ENCODE data around the gene VSX2.
A peak's percentile ranks its signal among the peaks of the same experiment; 100 is the strongest.

VSX2 gene

DNA sequence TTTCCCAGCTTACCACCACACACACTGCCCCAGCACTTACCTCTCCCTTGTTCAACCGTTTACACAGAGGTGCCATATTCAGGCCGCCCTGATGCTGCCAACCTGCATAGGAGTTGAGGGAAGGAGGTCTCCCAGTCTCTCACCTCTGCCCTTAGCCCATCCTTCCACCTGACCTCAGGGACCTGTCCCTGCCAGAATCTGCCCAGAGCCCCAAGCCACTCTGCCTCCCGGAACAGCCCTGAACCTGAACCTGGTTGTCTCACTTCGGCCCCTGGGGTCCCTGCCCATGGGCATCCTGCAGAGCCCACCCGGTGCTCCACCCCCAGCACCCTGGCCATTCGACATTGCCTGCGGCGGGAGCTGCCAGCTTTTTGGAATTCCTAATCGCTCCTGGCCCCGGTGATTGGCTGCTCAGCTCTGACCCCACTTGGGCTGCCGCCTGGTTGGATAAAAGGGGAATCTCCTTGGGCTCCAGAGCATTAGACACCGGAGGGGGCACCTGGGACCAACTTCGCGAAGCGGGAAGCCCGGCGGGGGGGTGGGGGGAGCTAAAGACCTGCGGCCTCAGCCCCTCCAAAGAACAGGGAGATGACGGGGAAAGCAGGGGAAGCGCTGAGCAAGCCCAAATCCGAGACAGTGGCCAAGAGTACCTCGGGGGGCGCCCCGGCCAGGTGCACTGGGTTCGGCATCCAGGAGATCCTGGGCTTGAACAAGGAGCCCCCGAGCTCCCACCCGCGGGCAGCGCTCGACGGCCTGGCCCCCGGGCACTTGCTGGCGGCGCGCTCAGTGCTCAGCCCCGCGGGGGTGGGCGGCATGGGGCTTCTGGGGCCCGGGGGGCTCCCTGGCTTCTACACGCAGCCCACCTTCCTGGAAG, at the start of gene VSX2:
TSS of gene VSX2 (plus strand) at position 476 of the 874 bp plus-strand sequence. CDS start at position 589, 113 bp downstream.
- no peak for DNase-seq (ENCODE audit: low read depth in 2 of 2, low spot score in 1 of 2)

DNA sequence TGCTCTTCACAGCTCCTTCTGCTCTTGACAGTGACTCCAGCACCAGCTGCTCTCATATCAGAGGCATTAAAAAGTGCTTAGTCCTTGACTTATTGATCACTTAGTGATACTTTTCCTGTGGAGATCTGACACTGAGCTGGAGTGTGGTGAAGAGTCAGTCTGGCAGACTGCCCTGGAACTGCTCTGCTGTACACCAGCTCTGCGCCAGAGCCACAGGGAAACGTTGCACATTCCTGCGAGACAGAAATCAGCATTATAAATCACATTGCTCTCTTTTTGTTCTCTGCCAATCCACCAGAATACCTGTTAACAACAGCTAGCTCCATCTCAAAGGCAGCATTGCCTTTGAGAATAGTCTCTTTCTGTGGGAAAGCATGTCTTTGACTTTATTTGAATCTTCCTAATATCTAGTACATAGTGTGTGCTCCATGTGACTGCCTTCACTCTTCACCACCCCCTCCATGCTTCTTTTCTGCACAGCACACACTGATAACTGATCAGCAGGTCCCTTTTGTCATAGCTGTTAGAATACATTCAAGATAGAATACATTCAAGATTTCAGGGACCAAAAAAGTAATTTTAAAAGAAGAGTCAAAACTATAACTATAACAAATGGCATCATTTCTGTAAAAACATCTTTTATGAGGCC, 48.2 kb upstream of the VSX2 start:
- no peak for DNase-seq (ENCODE audit: low read depth in 2 of 2, low spot score in 1 of 2)

DNA sequence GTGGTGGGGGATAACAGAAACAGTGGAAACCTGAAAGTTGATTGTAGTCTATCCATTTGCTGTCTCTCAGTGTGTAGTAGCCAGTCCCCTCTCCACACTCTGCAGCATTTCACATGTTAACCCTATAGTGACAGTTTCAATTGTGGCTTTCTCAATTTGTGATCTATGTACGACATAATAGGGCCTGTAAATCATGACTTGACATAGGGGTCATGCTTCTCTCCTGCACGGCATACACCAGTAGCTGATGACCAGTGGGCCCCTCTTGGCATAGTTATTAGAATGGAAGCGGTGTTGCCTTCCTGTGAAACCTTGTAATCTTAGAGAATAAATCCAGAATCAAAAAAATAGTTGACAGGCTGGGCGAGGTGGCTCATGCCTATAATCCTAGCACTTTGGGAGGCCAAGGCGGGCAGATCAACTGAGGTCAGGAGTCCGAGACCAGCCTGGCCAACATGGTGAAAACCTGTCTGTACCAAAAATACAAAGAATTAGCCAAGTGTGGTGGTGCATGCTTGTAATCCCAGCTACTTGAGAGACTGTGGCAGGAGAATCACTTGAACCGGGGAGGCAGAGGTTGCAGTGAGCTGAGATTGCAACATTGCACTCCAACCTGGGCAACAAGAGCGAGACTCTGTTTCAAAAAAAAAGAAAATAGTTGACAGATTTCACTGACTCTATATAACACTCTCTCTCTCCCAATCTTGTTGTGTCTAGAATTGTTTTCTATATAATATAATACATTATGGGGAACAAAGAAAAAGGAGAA, 44.6 kb upstream of the VSX2 start:
- DNase-seq (ENCODE audit: low read depth in 2 of 2, low spot score in 1 of 2): no peak

DNA sequence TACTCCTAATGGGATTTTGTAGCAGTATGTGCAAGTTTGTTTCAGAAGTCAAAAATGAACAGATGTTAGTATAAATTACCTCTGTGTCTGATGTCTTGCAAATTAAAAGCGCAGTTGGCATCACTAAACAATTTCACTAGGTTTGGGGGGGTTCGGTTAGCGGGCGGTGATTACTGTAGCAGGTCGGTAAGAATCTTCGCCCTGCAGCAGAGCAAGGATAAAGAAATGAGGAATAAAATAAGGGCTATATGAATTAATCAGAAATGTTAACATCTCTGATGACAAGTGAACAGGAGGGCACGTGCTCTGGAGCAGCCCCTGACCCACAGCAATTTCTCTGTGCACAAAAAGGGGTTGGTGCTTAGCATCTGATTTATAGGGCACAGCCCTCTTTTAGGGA, 43.6 kb upstream of the VSX2 start:
- no peak for DNase-seq (ENCODE audit: low read depth in 2 of 2, low spot score in 1 of 2)

DNA sequence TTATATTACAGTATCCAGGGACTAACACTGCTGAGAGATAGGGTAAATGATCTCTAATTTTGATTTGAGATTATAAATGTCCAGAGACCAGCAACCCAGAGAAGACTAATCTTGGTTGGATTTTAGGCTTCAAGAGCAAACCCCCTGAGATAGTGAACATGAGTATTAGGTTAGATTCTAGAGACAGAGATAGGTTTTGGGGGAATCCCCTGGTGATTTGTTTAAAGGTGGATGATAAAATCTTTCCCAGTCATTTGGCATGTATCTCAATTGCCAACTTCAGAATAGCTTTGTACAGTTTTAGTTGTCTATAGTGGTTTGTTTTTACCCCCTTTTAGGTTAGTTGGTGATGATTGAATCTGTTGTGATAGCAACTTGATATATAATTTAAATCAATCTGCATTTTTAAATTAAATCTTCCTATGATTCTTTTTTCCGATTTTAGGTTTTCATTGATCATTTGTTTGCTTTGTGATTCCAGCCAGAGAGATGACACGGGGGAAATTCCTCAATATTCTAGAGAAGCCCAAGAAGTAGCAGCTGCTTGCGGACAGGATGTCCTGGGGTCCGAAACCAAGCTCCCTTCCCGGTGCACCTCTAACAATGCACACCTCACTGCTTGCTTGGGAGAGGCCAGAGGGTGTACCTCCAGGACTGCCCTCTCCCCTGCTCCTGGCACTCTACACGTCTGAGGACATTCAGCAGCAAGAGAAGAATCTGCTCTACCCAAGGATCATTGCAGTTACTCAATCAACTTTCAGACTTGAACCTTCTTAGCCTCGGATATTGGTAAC, 40.6 kb upstream of the VSX2 start:
- DNase-seq (ENCODE audit: low read depth in 2 of 2, low spot score in 1 of 2): no peak

DNA sequence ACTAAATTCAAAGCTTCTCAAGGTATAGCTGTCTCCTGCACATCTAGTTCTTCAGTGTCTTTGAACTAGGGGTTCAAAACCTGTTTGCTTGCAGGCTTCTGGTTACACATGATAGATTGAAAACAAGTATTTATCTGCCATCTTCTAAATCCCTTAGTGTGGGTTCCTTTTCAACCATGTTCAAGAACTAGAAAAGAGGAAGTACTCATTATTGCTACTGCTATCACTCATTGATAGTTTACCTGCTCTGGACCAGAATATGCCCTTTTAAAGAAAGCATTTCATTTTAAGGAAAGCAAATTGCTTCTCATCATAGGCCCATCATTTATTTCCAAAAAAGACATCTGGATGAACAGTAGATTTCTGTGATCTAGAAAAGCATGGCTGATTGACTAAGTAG, 37.1 kb upstream of the VSX2 start:
- no peak for DNase-seq (ENCODE audit: low read depth in 2 of 2, low spot score in 1 of 2)

DNA sequence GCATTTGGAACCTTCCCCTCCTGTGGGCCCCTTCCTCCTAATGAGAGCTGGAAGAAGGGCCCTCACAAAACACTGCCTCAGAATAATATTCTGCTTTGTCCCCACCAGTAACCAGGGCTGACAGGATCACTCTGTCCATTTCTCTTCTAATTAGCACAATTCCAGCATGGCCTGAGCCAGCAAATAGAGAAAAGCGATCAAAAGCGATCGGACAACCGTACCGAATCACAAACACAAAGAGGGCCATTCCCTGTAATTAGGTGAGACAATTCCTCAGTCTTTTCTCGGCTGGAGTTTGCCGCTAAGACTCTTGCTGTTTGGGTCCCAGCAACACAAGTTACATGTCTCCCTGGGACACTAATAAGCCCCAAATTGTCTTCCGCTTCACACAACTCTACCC, 35.6 kb upstream of the VSX2 start:
- no peak for DNase-seq (ENCODE audit: low read depth in 2 of 2, low spot score in 1 of 2)

DNA sequence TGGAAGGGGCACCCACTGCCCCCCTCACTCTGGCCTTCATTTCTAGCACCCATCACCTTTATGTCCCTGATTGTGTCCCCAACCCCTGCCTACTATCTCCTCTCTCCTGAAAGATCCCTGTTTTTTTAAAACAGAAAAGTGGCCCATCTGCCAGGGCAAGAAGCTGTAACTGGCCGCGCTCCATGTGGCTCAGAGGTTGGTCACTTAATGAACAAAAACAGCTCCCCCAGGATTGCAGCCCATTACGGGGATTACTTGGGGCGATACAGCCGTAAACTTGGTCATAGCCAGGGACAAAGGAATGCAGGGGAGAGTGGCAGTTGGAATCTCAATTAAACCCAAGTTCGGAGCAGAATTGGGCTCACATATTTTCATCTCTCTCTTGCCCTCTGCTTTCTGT, 34.8 kb upstream of the VSX2 start:
- no peak for DNase-seq (ENCODE audit: low read depth in 2 of 2, low spot score in 1 of 2)

DNA sequence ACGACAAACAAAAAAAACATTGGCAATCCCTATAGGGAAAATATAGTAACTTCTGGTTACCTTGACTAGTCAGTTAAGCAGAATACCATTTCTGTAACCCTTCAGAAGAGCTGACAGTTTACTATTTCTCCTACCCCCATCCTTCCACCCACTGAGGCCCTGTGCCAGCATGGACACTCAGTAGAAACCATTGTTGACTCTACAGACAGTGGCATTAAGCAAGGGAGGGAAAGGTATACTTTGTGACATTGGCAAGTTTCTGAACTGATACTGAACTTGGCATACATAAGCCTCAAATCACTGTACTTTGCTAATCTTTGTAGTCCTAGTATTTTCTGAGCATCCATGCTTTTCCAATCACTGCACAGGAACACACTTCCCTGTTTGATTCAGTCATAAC, 33.4 kb upstream of the VSX2 start:
- no peak for DNase-seq (ENCODE audit: low read depth in 2 of 2, low spot score in 1 of 2)

DNA sequence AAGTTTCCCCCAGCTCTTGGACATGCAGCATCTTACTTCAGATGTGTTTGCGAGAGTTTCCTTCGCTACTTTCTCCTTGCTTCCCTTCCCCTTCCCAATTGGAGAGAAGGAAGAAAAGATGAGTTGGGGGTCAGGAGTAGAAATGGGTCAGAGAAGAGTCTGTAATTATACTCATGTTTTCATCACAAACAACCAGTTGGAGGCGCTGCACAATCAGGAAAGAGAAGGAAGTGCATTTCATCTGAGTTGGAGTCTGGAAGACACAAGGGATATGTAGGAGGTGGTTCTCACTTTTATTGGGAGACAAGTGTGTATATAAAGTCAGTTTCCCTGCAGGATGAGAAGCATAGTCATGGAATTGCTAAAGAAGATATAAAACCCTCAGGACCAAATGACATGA, 31.3 kb upstream of the VSX2 start:
- no peak for DNase-seq (ENCODE audit: low read depth in 2 of 2, low spot score in 1 of 2)

DNA sequence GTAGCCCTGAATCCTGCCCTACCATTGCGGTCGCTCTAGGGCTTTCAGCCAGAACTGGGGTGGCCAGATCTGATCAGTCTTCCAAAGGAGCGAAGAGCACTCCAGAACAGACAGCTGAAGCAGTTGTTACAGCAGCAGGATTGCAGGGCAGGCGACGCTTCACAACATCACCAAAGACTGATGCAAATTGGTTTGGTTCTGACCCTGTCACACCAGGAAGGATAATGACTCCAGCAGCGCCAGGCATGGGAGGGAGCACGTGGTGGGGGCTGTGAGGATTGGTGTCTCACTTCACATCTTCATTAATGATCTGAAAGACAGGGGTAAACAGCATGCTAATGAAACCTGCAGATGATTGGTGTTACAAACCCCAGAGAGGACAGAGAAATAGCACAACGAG, 30.6 kb upstream of the VSX2 start:
- no peak for DNase-seq (ENCODE audit: low read depth in 2 of 2, low spot score in 1 of 2)

DNA sequence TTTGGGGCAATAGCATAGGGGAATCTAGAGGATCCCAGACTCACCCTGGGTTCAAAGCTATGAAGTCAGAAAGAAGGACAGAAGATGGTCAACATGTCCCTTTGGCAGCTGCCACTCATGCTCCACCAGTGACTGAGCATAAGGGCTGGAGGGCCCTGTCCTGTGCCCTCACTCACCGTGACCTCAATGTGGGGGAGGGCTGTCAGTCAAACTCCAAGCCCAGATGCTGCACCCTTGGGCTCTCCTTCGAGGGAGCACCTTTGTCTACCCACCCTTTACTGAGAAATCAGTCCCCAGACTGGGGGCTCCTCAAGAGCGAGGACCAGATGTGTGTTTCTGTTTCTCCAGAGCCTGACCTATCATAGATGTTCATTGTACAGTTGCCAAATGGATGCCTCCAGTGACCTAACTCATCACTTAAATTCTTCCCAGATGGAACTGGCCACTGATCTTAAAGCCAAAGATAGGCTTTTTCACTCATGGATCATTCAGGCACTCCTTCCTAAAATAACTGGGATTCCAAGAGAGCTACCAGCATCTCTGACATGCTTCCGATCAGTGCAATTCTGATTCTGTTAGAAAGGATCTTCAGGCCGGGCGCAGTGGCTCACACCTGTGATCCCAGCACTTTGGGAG, 27.2 kb upstream of the VSX2 start:
- DNase-seq (ENCODE audit: low read depth in 2 of 2, low spot score in 1 of 2): no peak

DNA sequence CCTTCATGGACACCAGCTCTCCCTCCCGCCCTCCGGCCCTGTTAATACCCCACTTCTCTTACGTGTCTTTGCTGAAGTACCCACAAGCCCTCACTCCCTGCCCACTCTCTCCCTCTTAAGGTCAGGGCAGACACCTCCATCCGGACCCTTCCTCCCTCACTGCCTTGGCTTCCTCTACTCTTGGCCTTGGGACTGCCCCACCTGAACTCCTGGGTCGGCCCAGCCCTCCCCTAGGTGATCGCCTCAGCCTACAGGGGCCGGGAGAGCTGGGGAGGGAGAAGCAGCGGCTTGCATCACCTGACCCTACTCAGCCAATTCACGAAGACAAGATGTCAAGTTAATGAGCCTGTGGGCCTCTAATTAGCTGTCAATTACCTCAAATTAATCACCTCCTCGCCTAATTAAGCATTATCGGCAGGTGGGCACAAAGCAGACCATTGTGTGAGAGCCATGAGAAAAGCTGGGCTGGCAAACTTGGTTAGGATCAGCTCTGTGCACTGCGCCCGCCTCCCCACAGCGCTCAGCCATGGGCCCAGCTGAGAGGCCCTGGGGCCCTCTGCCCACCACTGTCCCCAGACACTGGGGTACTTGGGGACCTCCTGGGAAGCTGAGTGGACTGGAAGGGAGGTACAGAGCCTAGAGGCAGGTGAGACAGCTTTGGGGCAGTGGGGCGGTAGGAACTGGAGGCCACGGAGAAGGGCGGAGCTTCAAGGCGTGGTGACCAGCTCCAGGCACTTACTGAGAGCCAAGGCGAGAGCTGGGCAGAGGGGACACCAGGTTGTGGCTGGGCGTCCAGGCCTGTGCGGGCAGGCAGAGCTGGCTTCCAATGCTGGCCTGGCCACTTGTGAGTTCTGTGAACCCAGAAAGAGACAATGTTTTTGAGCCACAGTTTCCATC, 25.1 kb upstream of the VSX2 start:
- DNase-seq (ENCODE audit: low read depth in 2 of 2, low spot score in 1 of 2): no peak

DNA sequence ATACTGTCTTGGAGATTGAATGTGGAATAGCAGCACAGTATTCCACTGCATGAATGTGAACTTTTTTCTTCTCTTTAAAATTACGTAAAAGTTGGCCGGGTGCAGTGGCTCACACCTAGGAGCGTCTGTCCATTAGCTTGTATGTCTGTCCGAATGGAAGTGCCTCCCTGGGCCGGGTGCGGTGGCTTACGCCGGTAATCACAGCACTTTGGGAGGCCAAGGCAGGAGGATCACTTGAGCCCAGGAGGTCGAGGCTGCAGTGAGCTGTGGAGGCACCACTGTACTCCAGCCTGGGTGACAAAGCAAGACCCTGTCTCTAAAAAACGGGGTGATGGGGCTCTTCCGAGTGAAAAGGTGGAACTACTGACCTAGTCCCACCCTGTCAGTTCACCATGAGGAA, 22.6 kb upstream of the VSX2 start:
- DNase-seq (ENCODE audit: low read depth in 2 of 2, low spot score in 1 of 2): no peak

DNA sequence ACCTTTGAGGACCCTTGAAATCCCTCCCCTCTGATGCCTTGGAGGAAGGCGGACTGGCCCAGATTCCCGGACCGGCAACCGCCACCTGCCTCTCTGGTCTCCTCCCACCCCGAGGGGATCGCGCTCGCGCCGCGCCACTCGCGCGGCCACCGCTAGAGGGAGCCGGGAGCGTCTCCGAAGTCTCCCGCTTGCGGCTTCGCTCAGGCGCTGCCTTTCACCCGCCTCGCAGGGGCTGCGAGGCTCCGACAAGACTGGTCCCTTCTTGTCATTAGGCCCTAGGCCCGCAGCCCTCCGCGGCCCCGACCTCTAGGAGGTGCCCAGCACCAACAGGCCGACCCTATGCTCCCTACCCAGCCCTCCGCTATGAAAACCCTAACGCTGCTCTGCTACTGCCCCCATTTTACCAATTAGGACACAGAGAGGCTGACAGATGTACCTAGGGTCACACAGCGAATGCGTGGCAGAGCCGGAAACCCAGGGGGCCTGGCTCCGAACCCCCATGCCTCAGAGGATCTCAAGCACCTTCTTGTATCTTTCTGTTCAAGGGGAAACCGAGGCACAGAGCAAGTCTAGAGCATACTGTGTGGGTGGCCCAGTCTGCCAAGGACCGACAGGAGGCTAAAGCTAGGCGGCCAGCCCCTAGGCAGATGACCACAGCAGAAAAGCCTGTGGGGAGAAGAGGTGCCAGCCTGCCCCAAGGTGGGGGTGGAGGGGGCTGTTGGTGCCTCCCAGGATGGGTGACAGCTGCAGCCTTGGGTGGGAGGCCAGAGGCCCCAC, 21.4 kb upstream of the VSX2 start:
- peak; percentile 34 to 46 for DNase-seq (ENCODE audit: low read depth in 2 of 2, low spot score in 1 of 2)

DNA sequence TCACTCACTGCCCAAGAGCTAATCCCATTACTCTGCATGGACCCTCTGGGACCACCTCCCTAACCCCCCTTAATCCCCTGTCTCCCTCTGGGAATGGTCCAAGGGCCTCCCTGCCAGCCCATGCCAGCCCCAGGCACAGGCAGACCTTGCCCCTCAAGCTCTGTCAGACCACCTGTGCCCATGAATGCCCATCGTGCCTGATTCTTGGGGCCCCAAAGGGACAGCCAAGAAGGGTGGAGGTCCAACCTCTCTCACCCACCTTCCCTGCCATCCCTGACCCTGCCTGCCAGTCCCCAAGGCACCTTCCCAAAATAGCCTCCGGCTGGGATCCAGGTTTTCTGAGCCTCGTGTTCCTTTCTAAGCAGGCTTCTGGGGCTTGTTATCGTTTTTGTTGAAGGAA, 20.8 kb upstream of the VSX2 start:
- DNase-seq (ENCODE audit: low read depth in 2 of 2, low spot score in 1 of 2): no peak

DNA sequence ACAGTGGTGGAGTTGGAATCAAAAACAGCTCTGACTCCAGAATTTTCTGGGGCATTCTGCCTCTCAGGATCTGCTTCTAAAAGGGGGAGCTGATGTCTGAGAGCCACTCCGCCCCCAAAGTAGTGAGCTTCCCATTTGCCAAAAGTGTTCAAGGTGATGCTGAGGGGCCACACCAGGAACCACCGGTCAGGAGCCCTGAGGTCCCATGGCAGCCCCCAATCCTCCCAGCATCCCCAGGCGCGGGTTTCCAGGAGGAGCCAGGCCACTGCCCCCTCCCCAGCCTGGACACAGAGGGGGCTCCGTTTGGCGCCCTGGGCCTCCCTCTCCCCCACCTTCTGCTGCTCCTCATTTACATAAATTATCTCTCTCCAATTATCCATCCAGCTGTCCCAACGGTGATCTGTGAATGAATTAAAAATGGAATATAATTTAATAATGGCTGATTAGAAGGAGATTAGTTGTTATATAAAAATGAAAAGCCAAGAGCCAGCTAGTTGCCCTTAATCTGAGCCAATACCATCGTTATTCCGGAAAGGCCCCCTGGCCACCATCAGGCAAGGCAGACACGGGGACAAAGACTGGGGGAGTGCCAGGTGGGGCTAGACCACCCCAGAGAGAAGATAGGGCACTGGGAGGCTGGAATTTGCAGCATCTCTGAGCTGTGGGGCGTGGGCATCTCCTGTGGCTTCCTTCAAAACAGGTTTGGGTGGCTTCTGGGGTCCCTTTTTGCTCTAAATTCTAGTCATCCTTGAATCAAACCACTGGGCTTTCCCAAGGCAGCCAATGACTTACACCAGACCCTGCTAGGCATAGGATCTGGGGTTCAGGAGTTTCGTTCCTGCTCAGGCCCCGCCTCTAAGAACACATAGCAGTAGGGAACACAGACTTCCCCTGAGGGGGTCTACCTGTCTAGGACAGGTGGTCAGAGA, 19.7 kb upstream of the VSX2 start:
- DNase-seq (ENCODE audit: low read depth in 2 of 2, low spot score in 1 of 2): no peak

DNA sequence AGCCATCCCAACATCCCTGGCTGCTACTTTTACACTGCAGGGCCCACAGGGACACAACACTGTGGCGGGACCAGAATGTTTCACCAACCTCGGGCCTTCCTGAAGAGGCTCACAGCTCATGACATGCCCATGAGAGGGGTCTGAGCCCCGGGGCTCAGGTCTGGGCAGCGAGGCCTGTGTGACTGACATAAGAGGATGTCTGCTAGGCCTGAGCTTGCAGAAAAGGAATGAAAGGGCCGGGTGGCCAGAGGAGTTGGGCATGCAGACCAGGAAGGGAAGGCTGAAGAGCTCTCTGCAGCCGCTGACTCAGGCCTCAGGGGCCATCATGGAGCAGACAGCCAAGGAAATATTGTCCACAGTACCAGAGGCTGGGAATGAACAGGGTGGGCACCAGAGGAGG, 18.3 kb upstream of the VSX2 start:
- no peak for DNase-seq (ENCODE audit: low read depth in 2 of 2, low spot score in 1 of 2)
